Neural cell (in vitro differentiated cells): ENCODE results near the gene TMCC1.

Experiments
- EP300 ChIP-seq: fragments of 450-650 bp; conservative IDR thresholded peaks from 2 replicates; pipeline ENCODE4 v1.6.1; 2014; ENCODE audit warnings: antibody characterized with exemption, mild to moderate bottlenecking, moderate library complexity; ENCODE audit not compliant: poor library complexity, severe bottlenecking
- EZH2 ChIP-seq: fragments of 200-600, 300-800 bp; shearing (Covaris generic), sonication (generic); IDR thresholded peaks from 2 replicates; pipeline ENCODE4 v1.6.1; 2014; ENCODE audit warnings: antibody characterized with exemption, low read length, borderline replicate concordance, mild to moderate bottlenecking; ENCODE audit not compliant: insufficient read depth, poor library complexity, severe bottlenecking
- MXI1 ChIP-seq: fragments of 450-650 bp; conservative IDR thresholded peaks from 2 replicates; pipeline ENCODE4 v1.6.1; 2014; ENCODE audit warnings: antibody characterized with exemption, mild to moderate bottlenecking; ENCODE audit not compliant: poor library complexity, severe bottlenecking
- TAF1 ChIP-seq: IDR thresholded peaks from 2 replicates; pipeline ENCODE4 v1.6.1; 2012; ENCODE audit warnings: low read depth
- TF ChIP-seq, protein P1 (sequence below): fragments of 450-650 bp; IDR thresholded peaks from 2 replicates; pipeline ENCODE4 v1.5.1; 2014; ENCODE audit warnings: antibody characterized with exemption, mild to moderate bottlenecking, moderate library complexity; ENCODE audit not compliant: poor library complexity, severe bottlenecking
- TF ChIP-seq, protein P2 (sequence below): IDR thresholded peaks from 2 replicates; pipeline ENCODE4 v1.6.1; 2012; ENCODE audit warnings: borderline replicate concordance

GRCh38 chr3:129837065-129837642 lies 56.4 kb downstream of the TMCC1 start:
- TF ChIP-seq EZH2 (no peak), EP300 (peak; percentile 63), TAF1 (peak; percentile 40), MXI1 (peak; percentile 54)
- TF ChIP-seq, protein P1, sequence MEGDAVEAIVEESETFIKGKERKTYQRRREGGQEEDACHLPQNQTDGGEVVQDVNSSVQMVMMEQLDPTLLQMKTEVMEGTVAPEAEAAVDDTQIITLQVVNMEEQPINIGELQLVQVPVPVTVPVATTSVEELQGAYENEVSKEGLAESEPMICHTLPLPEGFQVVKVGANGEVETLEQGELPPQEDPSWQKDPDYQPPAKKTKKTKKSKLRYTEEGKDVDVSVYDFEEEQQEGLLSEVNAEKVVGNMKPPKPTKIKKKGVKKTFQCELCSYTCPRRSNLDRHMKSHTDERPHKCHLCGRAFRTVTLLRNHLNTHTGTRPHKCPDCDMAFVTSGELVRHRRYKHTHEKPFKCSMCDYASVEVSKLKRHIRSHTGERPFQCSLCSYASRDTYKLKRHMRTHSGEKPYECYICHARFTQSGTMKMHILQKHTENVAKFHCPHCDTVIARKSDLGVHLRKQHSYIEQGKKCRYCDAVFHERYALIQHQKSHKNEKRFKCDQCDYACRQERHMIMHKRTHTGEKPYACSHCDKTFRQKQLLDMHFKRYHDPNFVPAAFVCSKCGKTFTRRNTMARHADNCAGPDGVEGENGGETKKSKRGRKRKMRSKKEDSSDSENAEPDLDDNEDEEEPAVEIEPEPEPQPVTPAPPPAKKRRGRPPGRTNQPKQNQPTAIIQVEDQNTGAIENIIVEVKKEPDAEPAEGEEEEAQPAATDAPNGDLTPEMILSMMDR, result no peak
- TF ChIP-seq, protein P2, sequence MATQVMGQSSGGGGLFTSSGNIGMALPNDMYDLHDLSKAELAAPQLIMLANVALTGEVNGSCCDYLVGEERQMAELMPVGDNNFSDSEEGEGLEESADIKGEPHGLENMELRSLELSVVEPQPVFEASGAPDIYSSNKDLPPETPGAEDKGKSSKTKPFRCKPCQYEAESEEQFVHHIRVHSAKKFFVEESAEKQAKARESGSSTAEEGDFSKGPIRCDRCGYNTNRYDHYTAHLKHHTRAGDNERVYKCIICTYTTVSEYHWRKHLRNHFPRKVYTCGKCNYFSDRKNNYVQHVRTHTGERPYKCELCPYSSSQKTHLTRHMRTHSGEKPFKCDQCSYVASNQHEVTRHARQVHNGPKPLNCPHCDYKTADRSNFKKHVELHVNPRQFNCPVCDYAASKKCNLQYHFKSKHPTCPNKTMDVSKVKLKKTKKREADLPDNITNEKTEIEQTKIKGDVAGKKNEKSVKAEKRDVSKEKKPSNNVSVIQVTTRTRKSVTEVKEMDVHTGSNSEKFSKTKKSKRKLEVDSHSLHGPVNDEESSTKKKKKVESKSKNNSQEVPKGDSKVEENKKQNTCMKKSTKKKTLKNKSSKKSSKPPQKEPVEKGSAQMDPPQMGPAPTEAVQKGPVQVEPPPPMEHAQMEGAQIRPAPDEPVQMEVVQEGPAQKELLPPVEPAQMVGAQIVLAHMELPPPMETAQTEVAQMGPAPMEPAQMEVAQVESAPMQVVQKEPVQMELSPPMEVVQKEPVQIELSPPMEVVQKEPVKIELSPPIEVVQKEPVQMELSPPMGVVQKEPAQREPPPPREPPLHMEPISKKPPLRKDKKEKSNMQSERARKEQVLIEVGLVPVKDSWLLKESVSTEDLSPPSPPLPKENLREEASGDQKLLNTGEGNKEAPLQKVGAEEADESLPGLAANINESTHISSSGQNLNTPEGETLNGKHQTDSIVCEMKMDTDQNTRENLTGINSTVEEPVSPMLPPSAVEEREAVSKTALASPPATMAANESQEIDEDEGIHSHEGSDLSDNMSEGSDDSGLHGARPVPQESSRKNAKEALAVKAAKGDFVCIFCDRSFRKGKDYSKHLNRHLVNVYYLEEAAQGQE, result peak; percentile 86
